COLO829 (cell line): ENCODE measurements around the gene PPP2R2D.

Source experiments
- DNase-seq: peaks from one replicate; pipeline ENCODE4 v3.0.0; 2012; ENCODE audit warnings: low spot score

Gene PPP2R2D

GRCh38 chr10:131929122-131929845 lies 28.5 kb downstream of the PPP2R2D start:
- DNase-seq: no peak

DNA sequence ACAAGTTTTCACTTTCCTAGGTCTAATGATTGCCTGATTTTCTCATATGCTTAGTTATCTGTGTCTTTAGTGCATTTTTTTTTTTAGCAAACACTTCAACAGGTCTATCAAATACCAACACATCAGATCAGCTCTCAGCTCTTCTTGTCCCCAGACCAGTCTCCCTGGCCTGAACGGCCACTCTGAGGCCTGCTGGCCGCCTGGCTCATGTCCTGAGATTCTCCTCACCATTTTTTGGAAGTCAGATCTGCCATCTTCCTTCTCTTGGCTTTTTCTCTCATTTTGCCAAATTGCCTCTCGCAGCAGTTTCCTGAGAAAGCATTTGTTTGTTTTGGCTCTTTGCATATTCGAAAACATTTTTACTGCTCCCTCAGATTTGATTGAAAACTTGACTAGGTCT lies 29.3 kb downstream of the PPP2R2D start:
- no peak for DNase-seq

GRCh38 chr10:131930586-131931330 lies 29.9 kb downstream of the PPP2R2D start:
- DNase-seq: no peak

GRCh38 chr10:131931981-131932380 lies 31.2 kb downstream of the PPP2R2D start:
- no peak for DNase-seq

GRCh38 chr10:131933016-131933695 lies 32.3 kb downstream of the PPP2R2D start:
- no peak for DNase-seq

DNA sequence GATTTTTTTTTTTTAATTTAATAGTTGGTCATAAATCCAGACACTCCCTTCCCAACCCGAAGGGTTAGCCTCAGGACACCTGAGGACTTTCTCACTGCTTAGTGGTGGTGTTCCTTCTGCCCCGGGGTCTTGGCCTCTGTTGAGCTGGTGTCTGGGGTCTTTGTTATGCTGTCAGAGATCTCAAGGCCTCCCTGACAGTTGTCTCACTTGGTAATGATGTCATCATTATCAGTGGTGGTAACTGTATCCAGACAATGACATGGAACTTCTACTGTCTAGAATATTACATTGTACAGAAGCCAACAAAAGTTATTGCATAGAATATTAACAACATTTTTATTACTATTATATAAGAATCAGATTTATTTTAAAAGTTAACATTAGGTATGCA lies 32.9 kb downstream of the PPP2R2D start:
- DNase-seq: no peak

DNA sequence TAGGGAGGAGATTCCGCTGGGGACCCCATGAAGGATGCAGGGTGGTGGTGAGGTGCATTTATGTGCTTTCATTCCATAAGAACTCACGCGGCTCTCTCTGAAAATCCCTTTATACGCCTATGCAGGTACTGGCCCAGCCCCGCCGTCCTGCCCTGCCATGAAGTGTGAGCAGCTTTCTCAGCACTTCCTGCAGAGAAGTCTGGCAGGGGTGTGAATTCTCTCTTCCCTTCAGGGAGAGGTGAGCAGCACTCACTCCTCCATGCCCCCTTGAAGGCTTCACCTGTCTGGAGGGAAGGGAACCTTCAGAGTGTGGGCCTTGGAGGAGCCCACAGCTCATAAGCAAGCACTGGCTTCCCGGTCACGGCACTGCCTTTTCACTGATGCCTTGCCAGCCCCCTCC lies 34.0 kb downstream of the PPP2R2D start:
- no peak for DNase-seq

DNA sequence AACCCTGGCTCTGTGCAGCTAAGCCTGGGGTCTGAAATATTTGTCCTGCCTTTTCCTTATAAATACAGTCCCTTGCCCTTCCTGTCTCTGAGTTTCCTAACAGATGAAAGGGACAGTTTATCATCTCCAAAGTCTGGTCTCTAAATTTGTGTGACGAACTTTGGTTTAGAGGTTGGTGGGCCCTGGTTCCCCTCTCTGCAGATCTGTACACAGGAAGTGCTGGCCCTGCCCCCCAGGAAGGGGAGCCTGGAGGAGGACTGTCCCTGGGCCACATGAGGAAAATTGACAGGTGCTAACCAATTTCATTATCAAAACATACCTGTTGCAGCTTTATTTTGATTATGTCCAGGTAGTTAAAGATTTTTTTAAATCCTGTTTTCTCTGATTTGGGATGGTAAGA lies 34.5 kb downstream of the PPP2R2D start:
- DNase-seq: no peak

GRCh38 chr10:131936294-131936693 lies 35.5 kb downstream of the PPP2R2D start:
- no peak for DNase-seq

DNA sequence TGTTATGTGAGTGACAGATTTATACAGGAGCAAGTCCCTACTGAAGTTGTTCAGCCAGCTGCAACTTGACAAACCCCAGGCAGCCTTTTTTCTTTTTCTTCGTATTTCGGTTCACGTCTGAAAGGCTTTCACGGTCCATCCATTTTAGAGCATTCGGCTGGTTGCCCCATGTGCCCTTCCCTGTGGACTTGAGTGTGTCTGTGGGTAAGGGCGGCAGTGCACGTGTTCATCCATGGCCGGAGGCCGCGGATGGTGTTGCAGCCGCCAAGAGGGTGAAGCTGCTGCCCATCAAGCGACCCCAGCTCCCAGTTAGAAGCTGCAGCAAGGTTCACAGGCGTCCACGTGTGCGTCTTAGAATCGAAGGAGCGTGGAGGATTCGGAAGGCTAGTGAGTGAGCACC lies 35.9 kb downstream of the PPP2R2D start:
- DNase-seq: no peak

DNA sequence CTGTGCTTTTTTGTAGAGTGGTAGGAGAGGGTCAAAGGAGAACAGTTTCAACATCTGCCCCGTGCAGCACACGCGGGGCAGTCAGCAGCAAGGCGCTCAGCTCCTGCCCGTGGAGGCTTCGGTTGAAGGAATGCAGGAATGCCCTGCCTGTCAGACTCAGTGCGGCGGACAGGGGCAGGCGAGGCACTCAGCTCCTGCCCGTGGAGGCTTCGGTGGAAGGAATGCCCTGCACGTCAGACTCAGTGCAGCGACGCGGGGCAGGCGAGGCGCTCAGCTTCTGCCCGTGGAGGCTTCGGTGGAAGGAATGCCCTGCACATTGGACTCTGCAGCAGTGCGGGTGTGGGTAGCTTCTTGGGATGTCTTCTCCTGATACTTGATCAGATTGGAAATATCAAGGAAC lies 37.0 kb downstream of the PPP2R2D start:
- no peak for DNase-seq

- DNase-seq: no peak
Measured at GRCh38 chr10:131938681-131939080, 37.9 kb downstream of the PPP2R2D start.

GRCh38 chr10:131942455-131942854 lies 41.6 kb downstream of the PPP2R2D start:
- DNase-seq: no peak

DNA sequence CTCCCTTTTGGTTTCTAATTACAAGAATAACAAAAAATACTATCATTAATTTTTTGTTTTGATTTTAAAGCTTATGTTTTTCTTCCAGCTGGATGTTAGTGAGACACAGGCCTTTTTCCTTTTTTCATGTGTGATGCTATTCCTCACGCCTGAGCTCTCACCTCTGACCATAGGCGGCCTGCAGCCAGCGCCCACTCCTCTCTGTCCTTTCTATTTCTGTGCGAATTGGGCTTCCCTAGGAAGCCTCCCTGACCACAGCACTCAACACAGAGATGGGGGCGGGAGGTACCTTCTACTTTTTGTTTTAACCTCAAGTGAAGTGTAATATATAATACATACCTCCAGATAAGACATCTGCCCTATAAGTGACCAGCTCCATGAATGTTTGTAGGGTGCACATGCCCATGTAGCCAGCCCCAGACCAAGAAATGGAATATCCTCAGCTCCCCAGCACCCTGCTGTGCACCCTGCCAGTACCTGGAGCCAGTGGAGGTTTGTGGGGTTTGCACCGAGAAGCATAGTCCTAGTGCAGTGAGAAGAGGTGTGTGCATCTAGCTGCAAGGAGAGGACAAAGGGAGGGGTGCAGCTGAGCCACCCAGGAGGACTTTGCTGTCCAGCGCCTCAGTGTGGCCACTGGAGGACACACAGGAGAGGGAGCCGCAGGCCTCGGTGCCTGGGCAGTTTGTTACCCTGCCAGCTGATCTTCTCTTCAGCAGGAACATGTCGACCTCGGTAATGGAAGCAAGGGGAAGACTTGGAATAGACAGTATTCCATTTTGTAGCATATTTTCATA lies 42.4 kb downstream of the PPP2R2D start:
- no peak for DNase-seq

DNA sequence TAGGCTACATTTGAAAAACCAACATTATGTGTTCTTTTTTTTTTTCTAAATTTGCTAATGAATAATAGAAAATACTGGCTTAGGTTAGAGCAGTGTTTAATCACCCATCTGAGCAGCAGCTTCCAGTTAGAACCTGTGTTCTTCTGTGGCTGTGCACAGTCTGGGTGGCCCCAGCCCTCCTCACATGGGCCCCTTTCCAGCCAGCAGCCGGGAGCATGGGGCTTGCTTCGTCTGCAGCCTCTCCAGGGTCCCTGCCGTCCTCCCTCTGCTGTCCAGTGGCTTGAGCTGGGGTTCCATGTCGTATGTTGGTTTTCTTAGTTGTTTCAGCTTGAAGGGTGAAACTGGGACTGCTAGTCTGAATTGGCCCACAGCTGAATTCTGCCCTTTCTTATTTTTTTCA lies 43.6 kb downstream of the PPP2R2D start:
- no peak for DNase-seq

- no peak for DNase-seq
Measured at GRCh38 chr10:131944976-131945695, 44.3 kb downstream of the PPP2R2D start.

- no peak for DNase-seq
Measured at GRCh38 chr10:131946321-131946751, 45.5 kb downstream of the PPP2R2D start.

DNA sequence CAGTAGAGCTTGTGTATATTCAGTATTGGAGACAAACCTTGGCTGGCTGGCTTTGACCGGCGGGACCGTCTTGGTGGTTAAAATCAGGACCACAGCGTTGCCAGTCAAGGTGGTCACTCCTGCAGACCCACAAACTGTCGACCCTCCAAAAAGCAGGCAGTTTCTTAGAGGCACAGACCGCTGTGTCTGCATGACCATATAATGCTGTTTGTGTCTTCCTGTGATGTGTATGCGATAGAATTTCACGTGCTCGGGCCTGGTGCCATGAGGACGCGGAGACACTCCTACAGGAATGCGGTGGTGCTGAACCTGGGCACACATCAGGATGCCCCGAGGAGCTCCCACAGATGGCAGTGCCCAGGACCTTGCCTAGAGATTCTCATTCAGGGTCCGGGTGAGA lies 46.1 kb downstream of the PPP2R2D start:
- DNase-seq: no peak

- peak; percentile 38 for DNase-seq
Measured at GRCh38 chr10:131947631-131948347, 47.0 kb downstream of the PPP2R2D start.

DNA sequence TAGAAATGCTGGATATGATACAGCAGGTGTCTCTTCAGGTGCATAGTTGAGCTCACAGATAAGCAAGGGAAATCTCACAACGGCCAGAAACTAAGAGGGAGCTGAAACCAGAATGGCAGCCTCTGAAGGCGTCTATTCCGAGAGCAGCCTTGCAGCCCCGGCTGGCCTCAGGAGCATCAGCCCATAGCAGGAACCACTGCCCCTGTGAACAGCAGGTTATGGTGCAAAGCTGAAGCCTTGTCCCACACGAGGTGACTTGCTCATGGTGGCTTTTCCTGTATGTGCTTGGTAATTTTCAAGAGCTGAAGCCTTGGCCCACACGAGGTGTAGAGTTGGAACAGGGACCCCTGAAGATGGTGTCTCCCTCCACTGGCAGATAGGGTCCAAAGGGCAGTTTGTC lies 47.7 kb downstream of the PPP2R2D start:
- no peak for DNase-seq
